Lung (tissue), 16 donors: ENCODE data around the gene RBPMS2. TPM values are rescaled to one million over a fixed set of nuclear protein-coding genes. Genes with fewer than 3 reads are reported as not detected.
"Not testable (repeated sequence)": the region's sequence is repeated elsewhere in the genome, so short reads cannot be mapped to it uniquely, and the experiment has no call there.

Experiments used
- ATAC-seq: fragments of 200-7000 bp; cut with Tn5 transposase; one replicate; pipeline ENCODE4 v1.9.1; 2020; ENCODE audit warnings: moderate number of reproducible peaks; ENCODE audit not compliant: insufficient read depth, low FRiP score
- DNase-seq, 3 donors: peaks; one replicate each; pipeline ENCODE4 v3.0.0-alpha.2; 2013 to 2017
- H3K27ac ChIP-seq, 2 donors: one replicate each; pipeline ENCODE4 v1.5.1; 2013; ENCODE audit warnings: mild to moderate bottlenecking in 2 of 2, moderate library complexity in 2 of 2, control low read depth in 1 of 2, inconsistent platforms in 1 of 2, low read depth in 1 of 2, low read length in 1 of 2
- H3K27me3 ChIP-seq, 3 donors: one replicate each; pipeline ENCODE4 v1.5.1; 2013; ENCODE audit warnings: low read length in 2 of 3; ENCODE audit not compliant: control insufficient read depth in 3 of 3, insufficient read depth in 3 of 3
- H3K36me3 ChIP-seq, 4 donors: one replicate each; pipeline ENCODE4 v1.5.1; 2013; ENCODE audit warnings: low read length in 4 of 4, mild to moderate bottlenecking in 1 of 4, moderate library complexity in 1 of 4; ENCODE audit not compliant: control insufficient read depth in 4 of 4, insufficient read depth in 4 of 4
- H3K4me1 ChIP-seq, 5 donors: one replicate each; pipeline ENCODE4 v1.5.1; 2013; ENCODE audit warnings: low read length in 5 of 5, mild to moderate bottlenecking in 2 of 5, moderate library complexity in 1 of 5; ENCODE audit not compliant: control insufficient read depth in 5 of 5, insufficient read depth in 5 of 5
- H3K4me3 ChIP-seq: one replicate; pipeline ENCODE4 v1.5.1; 2013; ENCODE audit warnings: mild to moderate bottlenecking, control low read depth, moderate library complexity
- H3K9ac ChIP-seq, 2 donors: one replicate each; pipeline ENCODE4 v1.5.1; 2013; ENCODE audit warnings: low read length in 2 of 2, control low read depth in 1 of 2; ENCODE audit not compliant: insufficient read depth in 1 of 2
- H3K9me3 ChIP-seq, 4 donors: one replicate each; pipeline ENCODE4 v1.5.1; 2013; ENCODE audit warnings: low read length in 3 of 4, mild to moderate bottlenecking in 1 of 4, moderate library complexity in 1 of 4; ENCODE audit not compliant: control insufficient read depth in 4 of 4, insufficient read depth in 3 of 4
- CTCF ChIP-seq: IDR thresholded peaks from 2 replicates; pipeline ENCODE4 v1.5.1; 2012; ENCODE audit warnings: mild to moderate bottlenecking; ENCODE audit errors: control extremely low read depth, extremely low read depth
- WGBS, 2 donors: extraction: QIAGEN DNeasy Blood & Tissue Kit; methylation state at CpG; one replicate each; pipeline ENCODE4 v1.1.7; 2013; 5-methylcytosine and 5-hydroxymethylcytosine counted together
- long read RNA-seq, 5 donors: transcript quantifications; one replicate each; lab custom pipeline, GENCODE V29; 2026
- polyA plus RNA-seq, 2 donors: library from polyadenylated mRNA; stranded (reverse); fragments of 200-250 nt; gene quantifications; one replicate each; pipeline ENCODE4 v1.2.1, GENCODE V29; 2013
- total RNA-seq, 2 donors: library from RNA; depleted of rRNA in 1 of 2; stranded (reverse); fragments of >200 nt in 1 of 2; gene quantifications; one replicate each; pipeline ENCODE4 v1.2.1, GENCODE V29; 2014 to 2021
- donor health status: control.
- donor health status: control.
- donor health status: Bipolar disorder and iron deficiency.
- donor health status: healthy.
- donor health status: DM: yes; HTN: yes; CAD: no.

Gene RBPMS2
- total RNA-seq: 1 to 10 TPM in 1 of 2 donors, under 1 TPM in 1; 0.68 to 3.9 TPM
- polyA plus RNA-seq: 1 to 10 TPM; 2.0 to 2.6 TPM
- long read RNA-seq, donor 1, partial matches to known transcripts: 0 of 3 reads
- long read RNA-seq, donor 1, other reads (novel, unspliced or antisense): 0 of 3 reads
- long read RNA-seq, donor 2, partial matches to known transcripts: 0 of 3 reads
- long read RNA-seq, donor 2, other reads (novel, unspliced or antisense): 0 of 3 reads
- long read RNA-seq, donor 3, partial matches to known transcripts: 0 of 2 reads
- long read RNA-seq, donor 3, other reads (novel, unspliced or antisense): 0 of 2 reads
- long read RNA-seq, donor 4: 0 reads
- long read RNA-seq, donor 5, partial matches to known transcripts: 0 of 1 reads
- long read RNA-seq, donor 5, other reads (novel, unspliced or antisense): 0 of 1 reads

GRCh38 chr15:64775551-64776401 lies at the start of gene RBPMS2:
TSS of gene RBPMS2 (minus strand) at chr15:64775589. CDS start at chr15:64775319, 270 bp downstream.
- peaks cover 3 to 11% (median 4%) of the 10 kb centered on the region in 5 donors for H3K4me1 ChIP-seq
- H3K36me3 ChIP-seq: no peaks in the 10 kb centered on the region
- TF ChIP-seq CTCF: no peak
- no peaks in the 10 kb centered on the region for H3K9me3 ChIP-seq
- peak within 1 kb of the TSS; percentile 16 to 65 for H3K9ac ChIP-seq
- ATAC-seq: no peak
- H3K27ac ChIP-seq: peak within 1 kb of the TSS; percentile 61 to 98
- DNase-seq: peak; percentile 24 to 44 (median 36)
- 1 to 2% methylated on average over 32 to 76 of the region's 90 CpGs for WGBS, 2 donors
- H3K4me3 ChIP-seq: peak within 1 kb of the TSS; percentile 52
- H3K27me3 ChIP-seq: peaks cover 0 to 14% (median 0%) of the 10 kb centered on the region in 3 donors

GRCh38 chr15:64824929-64825430 lies 49.6 kb upstream of the RBPMS2 start:
- DNase-seq (no peak), ATAC-seq (no peak)
- H3K9me3 ChIP-seq: no peaks in the 10 kb centered on the region
- no peak overlapping the region for H3K27ac ChIP-seq
- peaks cover 0 to 23% (median 8%) of the 10 kb centered on the region in 5 donors for H3K4me1 ChIP-seq
- TF ChIP-seq CTCF: no peak
- H3K4me3 ChIP-seq: no peak overlapping the region
- H3K27me3 ChIP-seq: peaks cover 0 to 7% (median 0%) of the 10 kb centered on the region in 3 donors
- no peaks in the 10 kb centered on the region for H3K36me3 ChIP-seq
- peak overlapping the region in 1 of 2 donors; percentile 1 for H3K9ac ChIP-seq
- WGBS, 2 donors: 1 to 2% methylated on average over 17 of the region's 17 CpGs

- no peak overlapping the region for H3K27ac ChIP-seq
- H3K4me3 ChIP-seq: no peak overlapping the region
- 93 to 98% methylated on average over 13 of the region's 13 CpGs for WGBS, 2 donors
- ATAC-seq: no peak
- no peak for DNase-seq
- H3K27me3 ChIP-seq: no peaks in the 10 kb centered on the region
- no peak overlapping the region for H3K9ac ChIP-seq
- no peaks in the 10 kb centered on the region for H3K9me3 ChIP-seq
- peaks cover 0 to 4% (median 0%) of the 10 kb centered on the region in 4 donors for H3K36me3 ChIP-seq
- no peak for TF ChIP-seq CTCF
- H3K4me1 ChIP-seq: peaks cover 0 to 3% (median 0%) of the 10 kb centered on the region in 5 donors
These were observed 41.1 kb upstream of the RBPMS2 start for GRCh38 chr15:64816452-64816851.

- ATAC-seq, H3K27ac ChIP-seq, H3K4me1 ChIP-seq, H3K9me3 ChIP-seq, H3K9ac ChIP-seq, H3K4me3 ChIP-seq, H3K36me3 ChIP-seq, H3K27me3 ChIP-seq, DNase-seq: not testable (repeated sequence)
- WGBS, 2 donors: 54 to 69% methylated on average over 4 of the region's 4 CpGs
These were observed 39.6 kb upstream of the RBPMS2 start for GRCh38 chr15:64814965-64815364.

GRCh38 chr15:64814283-64814682 lies 38.9 kb upstream of the RBPMS2 start:
- not testable (repeated sequence) for H3K27me3 ChIP-seq, H3K4me3 ChIP-seq, DNase-seq, H3K9me3 ChIP-seq, H3K36me3 ChIP-seq, ATAC-seq, H3K4me1 ChIP-seq, H3K27ac ChIP-seq, H3K9ac ChIP-seq
- WGBS, 2 donors: 93 to 97% methylated on average over 8 of the region's 8 CpGs
